GM12878 (cell line): ENCODE results near the gene ANK2. TPM values are rescaled to one million over a fixed set of nuclear protein-coding genes. Genes with fewer than 3 reads are reported as not detected.

Source experiments
- ATAC-seq: fragments of 200-7000 bp; cut with Tn5 transposase; 3 replicates; pipeline ENCODE4 v1.9.1; 2020; ENCODE audit warnings: mild to moderate bottlenecking, moderate library complexity
- BruUV-seq: library from RNA; stranded (reverse); fragments of 400-500 nt; replicated peaks from 2 replicates; lab custom pipeline; 2021; lab: Mats Ljungman, UMichigan
- CTCF ChIA-PET: fragments of 300-600 bp; sonication (Branson Sonifier 250); formaldehyde crosslinking; extraction: SDS; loops from one replicate; lab custom pipeline; 2021; ENCODE audit warnings: inconsistent platforms; lab: Yijun Ruan, JAX
- POLR2A ChIA-PET: fragments of 350-600 bp; formaldehyde crosslinking; extraction: SDS; loops from one replicate; lab custom pipeline; 2021; ENCODE audit warnings: inconsistent platforms; lab: Charles Lee
- RAD21 ChIA-PET: fragments of 300-600 bp; sonication (Branson Sonifier 250); formaldehyde crosslinking; loops from one replicate; lab custom pipeline; 2023; ENCODE audit warnings: antibody characterized with exemption; ENCODE audit not compliant: unreplicated experiment; lab: Charles Lee
- SMC1A ChIA-PET: fragments of 300-600 bp; sonication (Branson Sonifier 250); formaldehyde crosslinking; loops from one replicate; lab custom pipeline; 2023; ENCODE audit not compliant: unreplicated experiment, uncharacterized antibody; lab: Charles Lee
- DNase-seq: peaks from one replicate; pipeline ENCODE4 v3.0.0-alpha.2; 2011; ENCODE audit warnings: low read depth, low spot score
- FAIRE-seq: peaks from 3 replicates; lab custom pipeline; 2011; peaks lifted over from hg19 to GRCh38; lab: Jason Lieb, UNC
- H2AFZ ChIP-seq: 2 replicates; pipeline ENCODE4 v1.6.0; 2011; ENCODE audit warnings: low read depth, low read length, control low read depth; ENCODE audit not compliant: control insufficient read depth
- H3K27ac ChIP-seq: 2 replicates; pipeline ENCODE4 v1.5.1; 2011; ENCODE audit warnings: control low read depth; ENCODE audit not compliant: control insufficient read depth, insufficient read depth
- H3K27me3 ChIP-seq, 2 experiments: replicated peaks in 1 of 2; 2 replicates each; pipeline versions ENCODE4 v1.6.0 to v1.6.1; 2011; ENCODE audit warnings: low read length in 1 of 2; ENCODE audit not compliant: control insufficient read depth in 2 of 2, insufficient read depth in 2 of 2
- H3K36me3 ChIP-seq, 2 experiments: 2 replicates each; pipeline ENCODE4 v1.5.1; 2011; ENCODE audit warnings: low read length in 1 of 2; ENCODE audit not compliant: control insufficient read depth in 2 of 2, insufficient read depth in 2 of 2
- H3K4me1 ChIP-seq: 2 replicates; pipeline ENCODE4 v1.6.1; 2011; ENCODE audit warnings: mild to moderate bottlenecking, low read length, moderate library complexity, mixed read lengths; ENCODE audit not compliant: control insufficient read depth, insufficient read depth
- H3K4me2 ChIP-seq: 2 replicates; pipeline ENCODE4 v1.6.0; 2011; ENCODE audit warnings: control low read depth; ENCODE audit not compliant: control insufficient read depth, insufficient read depth
- H3K4me3 ChIP-seq: fragments of 200-600 bp; sonication (generic); 2 replicates; pipeline ENCODE4 v1.5.1; 2016
- H3K79me2 ChIP-seq: 2 replicates; pipeline ENCODE4 v1.6.0; 2011; ENCODE audit warnings: low read length; ENCODE audit not compliant: control insufficient read depth, insufficient read depth
- H3K9ac ChIP-seq: 2 replicates; pipeline ENCODE4 v1.8.0; 2011; ENCODE audit warnings: low read length, control low read depth, mixed read lengths; ENCODE audit not compliant: control insufficient read depth, insufficient read depth
- H3K9me3 ChIP-seq: replicated peaks from 3 replicates; pipeline ENCODE4 v1.5.1; 2011; ENCODE audit warnings: mild to moderate bottlenecking, low read length; ENCODE audit not compliant: control insufficient read depth, insufficient read depth
- H4K20me1 ChIP-seq: 2 replicates; pipeline ENCODE4 v1.6.0; 2011; ENCODE audit not compliant: control insufficient read depth, insufficient read depth
- BHLHE40 ChIP-seq, 2 experiments: fragments of 450-650 bp in 1 of 2; IDR thresholded peaks; 2 replicates each; pipeline ENCODE4 v1.6.1; 2011 to 2017; ENCODE audit warnings: low read depth in 2 of 2, borderline replicate concordance in 1 of 2, improper control_type of control experiment in 1 of 2, low read length in 1 of 2, mild to moderate bottlenecking in 1 of 2
- PAX5 ChIP-seq: IDR thresholded peaks from 2 replicates; pipeline ENCODE4 v1.6.1; 2011; ENCODE audit warnings: low read depth, low read length, borderline replicate concordance
- PRDM15 ChIP-seq: fragments of 450-650 bp; formaldehyde crosslinking; IDR thresholded peaks from 2 replicates; pipeline ENCODE4 v1.4.0; 2020; ENCODE audit warnings: mild to moderate bottlenecking, moderate library complexity
- STAT3 ChIP-seq: IDR thresholded peaks from 2 replicates; pipeline ENCODE4 v1.6.1; 2011; ENCODE audit warnings: low read depth, low read length, improper control_type of control experiment
- WRNIP1 ChIP-seq: IDR thresholded peaks from 2 replicates; pipeline ENCODE4 v1.6.1; 2011; ENCODE audit warnings: low read depth, low read length, improper control_type of control experiment, borderline replicate concordance
- YBX1 ChIP-seq: fragments of 450-650 bp; IDR thresholded peaks from 2 replicates; pipeline ENCODE4 v1.6.1; 2016; ENCODE audit warnings: antibody characterized with exemption
- WGBS: methylation state at CpG from one replicate; pipeline ENCODE4 v1.1.6; 2016; ENCODE audit warnings: low lambda C conversion rate; ENCODE audit not compliant: insufficient replicate concordance, insufficient coverage; ENCODE audit errors: missing lambda C conversion rate; 5-methylcytosine and 5-hydroxymethylcytosine counted together
- in situ Hi-C: fragments of 300-500 bp; cut with MboI; formaldehyde crosslinking; loops from 9 replicates; pipeline ENCODE4 v1.14.3; 2018; ENCODE audit warnings: mixed read lengths
- intact Hi-C: fragments of 100-400 bp; cut with micrococcal nuclease; formaldehyde crosslinking; loops from one replicate; pipeline ENCODE4 v1.14.2; 2022; ENCODE audit not compliant: unreplicated experiment
- polyA plus RNA-seq, 11 experiments: library from polyadenylated mRNA; depleted of rRNA in 4 of 11; unstranded in 6 of 11; stranded (reverse) in 5 of 11; fragments of >200 nt; fragmentation: Nextera tagmentation in 4 of 11; fragmentation: Illumina TruSeq in 1 of 11; extraction: Ambion mirVana in 4 of 11; extraction: Trizol in 1 of 11; gene quantifications; 1 replicate in 1 of 11; 2 replicates in 10 of 11; pipeline versions ENCODE4 v1.2.1 to v1.2.3, GENCODE V29; 2011 to 2016; ENCODE audit warnings: inconsistent platforms in 2 of 11, missing spikeins in 2 of 11, low read depth in 1 of 11
- total RNA-seq, 4 experiments: library from RNA; depleted of rRNA in 3 of 4; stranded (reverse); fragments of >200 nt in 3 of 4; fragmentation: Illumina TruSeq in 1 of 4; extraction: Trizol in 1 of 4; gene quantifications; 2 replicates each; pipeline versions ENCODE4 v1.2.1 to v1.2.3, GENCODE V29; 2013 to 2021
- TF ChIP-seq, protein P1 (sequence below): fragments of 450-650 bp; formaldehyde crosslinking; IDR thresholded peaks from 2 replicates; pipeline ENCODE4 v1.4.0; 2022; ENCODE audit warnings: mild to moderate bottlenecking, moderate library complexity
- TF ChIP-seq, protein P2 (sequence below): fragments of 450-650 bp; IDR thresholded peaks from 2 replicates; pipeline ENCODE4 v1.6.1; 2017; ENCODE audit warnings: borderline replicate concordance

Gene ANK2
- total and polyA plus RNA-seq, 10 of the 15 experiments (the other 5 are each of a cell fraction or from before 2014, with no cell fraction given) = 1.6 to 13.0 (median 4.1) TPM

DNA sequence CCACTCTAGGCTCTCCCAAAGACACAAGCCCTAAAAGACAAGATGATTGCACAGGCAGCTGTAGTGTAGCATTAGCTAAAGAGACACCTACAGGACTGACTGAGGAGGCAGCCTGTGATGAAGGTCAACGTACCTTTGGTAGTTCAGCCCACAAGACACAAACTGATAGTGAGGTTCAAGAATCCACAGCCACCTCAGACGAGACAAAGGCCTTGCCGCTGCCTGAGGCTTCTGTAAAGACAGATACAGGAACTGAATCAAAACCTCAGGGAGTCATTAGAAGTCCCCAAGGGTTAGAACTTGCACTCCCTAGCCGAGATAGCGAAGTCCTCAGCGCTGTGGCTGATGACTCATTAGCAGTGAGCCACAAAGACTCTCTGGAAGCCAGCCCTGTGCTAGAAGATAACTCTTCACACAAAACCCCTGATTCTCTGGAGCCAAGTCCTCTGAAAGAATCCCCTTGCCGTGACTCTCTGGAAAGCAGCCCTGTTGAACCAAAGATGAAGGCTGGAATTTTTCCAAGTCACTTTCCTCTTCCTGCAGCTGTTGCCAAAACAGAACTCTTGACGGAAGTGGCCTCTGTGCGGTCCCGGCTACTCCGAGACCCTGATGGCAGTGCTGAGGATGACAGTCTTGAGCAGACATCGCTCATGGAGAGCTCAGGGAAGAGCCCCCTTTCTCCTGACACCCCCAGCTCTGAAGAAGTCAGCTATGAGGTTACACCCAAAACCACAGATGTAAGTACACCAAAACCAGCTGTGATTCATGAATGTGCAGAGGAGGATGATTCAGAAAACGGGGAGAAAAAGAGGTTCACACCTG lies 306.3 kb downstream of the ANK2 start (continued):
- peak; percentile 90 for TF ChIP-seq PAX5
- TF ChIP-seq, protein P1, sequence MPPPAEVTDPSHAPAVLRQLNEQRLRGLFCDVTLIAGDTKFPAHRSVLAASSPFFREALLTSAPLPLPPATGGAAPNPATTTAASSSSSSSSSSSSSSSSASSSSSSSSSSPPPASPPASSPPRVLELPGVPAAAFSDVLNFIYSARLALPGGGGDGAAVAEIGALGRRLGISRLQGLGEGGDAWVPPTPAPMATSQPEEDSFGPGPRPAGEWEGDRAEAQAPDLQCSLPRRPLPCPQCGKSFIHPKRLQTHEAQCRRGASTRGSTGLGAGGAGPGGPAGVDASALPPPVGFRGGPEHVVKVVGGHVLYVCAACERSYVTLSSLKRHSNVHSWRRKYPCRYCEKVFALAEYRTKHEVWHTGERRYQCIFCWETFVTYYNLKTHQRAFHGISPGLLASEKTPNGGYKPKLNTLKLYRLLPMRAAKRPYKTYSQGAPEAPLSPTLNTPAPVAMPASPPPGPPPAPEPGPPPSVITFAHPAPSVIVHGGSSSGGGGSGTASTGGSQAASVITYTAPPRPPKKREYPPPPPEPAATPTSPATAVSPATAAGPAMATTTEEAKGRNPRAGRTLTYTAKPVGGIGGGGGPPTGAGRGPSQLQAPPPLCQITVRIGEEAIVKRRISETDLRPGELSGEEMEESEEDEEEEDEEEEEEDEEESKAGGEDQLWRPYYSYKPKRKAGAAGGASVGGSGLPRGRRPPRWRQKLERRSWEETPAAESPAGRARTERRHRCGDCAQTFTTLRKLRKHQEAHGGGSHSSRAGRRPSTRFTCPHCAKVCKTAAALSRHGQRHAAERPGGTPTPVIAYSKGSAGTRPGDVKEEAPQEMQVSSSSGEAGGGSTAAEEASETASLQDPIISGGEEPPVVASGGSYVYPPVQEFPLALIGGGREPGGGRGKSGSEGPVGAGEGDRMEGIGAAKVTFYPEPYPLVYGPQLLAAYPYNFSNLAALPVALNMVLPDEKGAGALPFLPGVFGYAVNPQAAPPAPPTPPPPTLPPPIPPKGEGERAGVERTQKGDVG (CRISPR knock-in tag) = no peak
- TF ChIP-seq, all 136 proteins: peak for 60

- no peak overlapping the region for H3K4me3 ChIP-seq
- 59% methylated on average over 3 of the region's 3 CpGs for WGBS
- H2AFZ ChIP-seq = no peak overlapping the region
- ChIA-PET POLR2A (interaction anchor here (0.6 to 1.0 kb wide), 2 partner anchors 19 to 1247 kb away, joined by 3 read pairs; no protein-coding TSS in a partner anchor), SMC1A (interaction anchor here (0.9 to 3.7 kb wide), 10 partner anchors 10 to 281 kb away, joined by 3 to 30 read pairs (median 7); no protein-coding TSS in a partner anchor), RAD21 (interaction anchor here (1.1 to 2.6 kb wide), 4 partner anchors 37 to 192 kb away, joined by 3 to 14 read pairs (median 4); no protein-coding TSS in a partner anchor), CTCF (interaction anchor here (0.8 to 2.3 kb wide), 11 partner anchors 9 to 1032 kb away, joined by 3 to 14 read pairs (median 3); no protein-coding TSS in a partner anchor)
- peaks cover 11% of the 10 kb centered on the region; the same call in 1 of the 3 replicates for H3K9me3 ChIP-seq
- no peak overlapping the region for H3K9ac ChIP-seq
- H3K79me2 ChIP-seq = no peaks in the 10 kb centered on the region
- no peaks in the 10 kb centered on the region for H3K36me3 ChIP-seq
- no peak for ATAC-seq
- H3K27me3 ChIP-seq = no peaks in the 10 kb centered on the region
- in situ Hi-C loops (no loop called here), intact Hi-C loops (loop anchor here (5.0 kb wide), 1 partner anchor 39 kb away; no protein-coding TSS in a partner anchor)
- FAIRE-seq = no peak
- BruUV-seq = no TSS peak
- H3K4me2 ChIP-seq = 0 out of 2 replicates have a peak overlapping the region, but pooled peaks have one; percentile 71
- no peak overlapping the region; the same call in 1 of the 2 replicates for H3K27ac ChIP-seq
- DNase-seq = no peak
- no peaks in the 10 kb centered on the region for H4K20me1 ChIP-seq
- peaks cover 14% of the 10 kb centered on the region for H3K4me1 ChIP-seq
- no peak for TF ChIP-seq STAT3
- no peak for TF ChIP-seq PRDM15 (CRISPR knock-in tag)
- TF ChIP-seq YBX1 = no peak
- no peak for TF ChIP-seq BHLHE40 (IDR thresholded peaks at IDR 0.05; ENCODE audit: borderline replicate concordance in 1 of 2, low read depth in 2 of 2, low read length in 1 of 2)
- TF ChIP-seq WRNIP1 = no peak
- TF ChIP-seq, protein P2, sequence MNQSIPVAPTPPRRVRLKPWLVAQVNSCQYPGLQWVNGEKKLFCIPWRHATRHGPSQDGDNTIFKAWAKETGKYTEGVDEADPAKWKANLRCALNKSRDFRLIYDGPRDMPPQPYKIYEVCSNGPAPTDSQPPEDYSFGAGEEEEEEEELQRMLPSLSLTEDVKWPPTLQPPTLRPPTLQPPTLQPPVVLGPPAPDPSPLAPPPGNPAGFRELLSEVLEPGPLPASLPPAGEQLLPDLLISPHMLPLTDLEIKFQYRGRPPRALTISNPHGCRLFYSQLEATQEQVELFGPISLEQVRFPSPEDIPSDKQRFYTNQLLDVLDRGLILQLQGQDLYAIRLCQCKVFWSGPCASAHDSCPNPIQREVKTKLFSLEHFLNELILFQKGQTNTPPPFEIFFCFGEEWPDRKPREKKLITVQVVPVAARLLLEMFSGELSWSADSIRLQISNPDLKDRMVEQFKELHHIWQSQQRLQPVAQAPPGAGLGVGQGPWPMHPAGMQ = no peak
Observed at GRCh38 chr4:113356453-113356852, 307.0 kb downstream of the ANK2 start.
